HG03045 (cell line): ENCODE data around the gene IRS1.

Experiments used
- ATAC-seq: cut with Tn5 transposase; IDR thresholded peaks from one replicate; pipeline ENCODE4 v1.9.1; 2021; ENCODE audit warnings: mild to moderate bottlenecking, moderate library complexity; ENCODE audit not compliant: unreplicated experiment

Gene IRS1

GRCh38 chr2:226791056-226791486 is 8.5 kb downstream of the IRS1 start:
- peak; percentile 56 for ATAC-seq

DNA sequence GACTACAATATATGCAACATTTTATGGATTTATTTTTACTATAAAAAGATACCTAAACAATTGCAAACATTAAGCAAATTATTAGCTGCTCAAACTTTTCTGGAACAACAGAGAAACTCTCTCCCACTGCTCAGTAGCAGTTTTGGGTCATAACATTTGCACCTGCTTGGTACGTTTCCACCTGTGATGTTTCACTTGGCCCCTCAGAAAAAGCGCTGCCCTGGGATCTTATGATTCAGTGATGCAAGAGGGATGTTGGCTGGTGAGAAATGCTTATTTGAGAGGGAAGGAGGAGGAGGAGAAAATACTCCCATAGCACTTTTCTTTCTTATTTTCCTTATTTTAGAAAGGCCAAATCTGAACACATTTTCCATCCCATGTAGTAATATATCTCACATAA is 9.2 kb downstream of the IRS1 start:
- ATAC-seq: no peak

- no peak for ATAC-seq
These were observed 9.6 kb downstream of the IRS1 start for GRCh38 chr2:226790011-226790410.

GRCh38 chr2:226788881-226789490 is 10.6 kb downstream of the IRS1 start:
- no peak for ATAC-seq

DNA sequence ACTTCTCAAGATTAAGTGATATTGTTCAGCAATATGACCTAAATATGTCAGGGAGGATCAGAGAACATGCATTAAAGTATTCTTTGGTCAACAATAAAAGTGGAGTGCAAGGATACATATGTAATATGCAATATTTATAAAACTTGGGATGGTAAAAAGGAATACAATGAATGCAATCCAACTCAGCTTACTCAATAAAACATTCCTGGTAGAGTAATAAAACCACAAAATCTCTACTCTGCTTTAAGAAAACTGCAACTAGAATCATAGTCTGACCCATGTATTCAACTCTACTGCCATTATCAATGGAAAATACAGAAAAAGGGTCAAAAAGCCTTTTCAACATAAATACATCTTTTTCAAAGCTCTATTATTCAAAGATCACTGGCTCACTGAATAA is 11.6 kb downstream of the IRS1 start:
- ATAC-seq: no peak

DNA sequence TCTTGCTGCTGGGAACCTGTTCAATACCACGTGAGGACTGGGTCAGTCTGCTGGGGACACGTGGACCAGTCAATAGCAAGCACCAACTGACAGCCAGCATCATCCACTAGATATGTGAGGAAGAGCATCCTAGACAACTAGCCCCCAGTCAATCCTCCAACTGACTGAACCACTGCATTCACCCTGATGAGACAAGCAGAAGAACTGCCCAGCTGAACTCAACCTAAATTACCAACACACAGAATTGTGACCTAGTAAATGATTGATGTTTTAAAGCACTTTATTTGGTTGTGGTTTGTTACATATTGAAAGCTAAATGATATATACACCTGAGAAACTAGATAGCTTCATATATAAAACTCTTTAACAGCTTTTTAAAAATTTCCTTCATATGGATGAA is 15.7 kb downstream of the IRS1 start:
- no peak for ATAC-seq

GRCh38 chr2:226782092-226782713 is 17.4 kb downstream of the IRS1 start:
- no peak for ATAC-seq

GRCh38 chr2:226780431-226780830 is 19.2 kb downstream of the IRS1 start:
- no peak for ATAC-seq

- no peak for ATAC-seq
These were observed 22.0 kb downstream of the IRS1 start for GRCh38 chr2:226777611-226778010.

DNA sequence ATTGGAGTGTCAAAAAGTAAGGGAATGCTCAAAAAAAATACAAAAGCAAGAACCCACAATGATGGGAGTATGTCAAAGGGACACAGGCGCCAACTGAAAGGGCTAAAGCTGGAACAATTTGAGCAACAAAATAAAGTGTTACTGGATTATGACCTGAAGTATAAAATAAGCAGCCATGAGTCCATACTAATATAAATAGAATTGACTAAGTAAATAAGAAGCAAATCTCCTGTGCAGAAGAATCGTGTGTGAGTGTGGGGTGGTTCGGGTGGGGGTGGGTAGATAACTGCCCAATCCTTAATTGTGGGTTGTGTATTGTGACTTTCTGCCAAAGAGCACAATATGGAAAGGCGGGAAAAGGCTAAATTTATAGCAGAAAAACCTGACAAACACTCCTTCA is 23.5 kb downstream of the IRS1 start:
- ATAC-seq: no peak

DNA sequence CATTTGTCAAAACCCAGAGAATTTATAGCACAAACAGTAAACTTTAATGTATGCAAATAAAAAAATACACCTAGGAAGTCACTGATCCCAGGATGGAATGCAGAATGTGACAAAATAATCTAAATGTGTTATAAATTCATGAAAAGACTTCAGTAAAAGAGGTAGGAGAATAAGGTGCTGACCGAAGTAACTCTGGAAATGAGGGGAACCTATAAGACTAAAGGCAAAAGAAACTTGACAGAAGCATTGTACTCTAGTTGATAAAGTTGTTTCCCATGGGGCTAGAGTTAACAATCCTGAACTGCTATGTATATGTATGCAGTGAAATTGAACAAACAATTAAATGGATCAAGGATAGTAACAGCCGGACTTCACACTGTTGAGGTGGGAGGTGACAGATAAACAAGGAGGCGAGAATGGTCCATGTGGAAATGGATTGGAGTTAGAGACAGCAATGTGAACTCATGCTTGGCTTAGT is 24.5 kb downstream of the IRS1 start:
- ATAC-seq: no peak

GRCh38 chr2:226773291-226773690 is 26.3 kb downstream of the IRS1 start:
- ATAC-seq: peak; percentile 25

GRCh38 chr2:226772389-226773179 is 27.0 kb downstream of the IRS1 start:
- peak; percentile 97 for ATAC-seq

GRCh38 chr2:226771067-226771466 is 28.6 kb downstream of the IRS1 start:
- no peak for ATAC-seq

GRCh38 chr2:226767056-226767813 is 32.4 kb downstream of the IRS1 start:
- ATAC-seq: no peak

- no peak for ATAC-seq
These were observed 33.1 kb downstream of the IRS1 start for GRCh38 chr2:226766352-226767055.

- ATAC-seq: no peak
These were observed 36.3 kb downstream of the IRS1 start for GRCh38 chr2:226763320-226763719.

- ATAC-seq: no peak
These were observed 38.4 kb downstream of the IRS1 start for GRCh38 chr2:226761195-226761583.

DNA sequence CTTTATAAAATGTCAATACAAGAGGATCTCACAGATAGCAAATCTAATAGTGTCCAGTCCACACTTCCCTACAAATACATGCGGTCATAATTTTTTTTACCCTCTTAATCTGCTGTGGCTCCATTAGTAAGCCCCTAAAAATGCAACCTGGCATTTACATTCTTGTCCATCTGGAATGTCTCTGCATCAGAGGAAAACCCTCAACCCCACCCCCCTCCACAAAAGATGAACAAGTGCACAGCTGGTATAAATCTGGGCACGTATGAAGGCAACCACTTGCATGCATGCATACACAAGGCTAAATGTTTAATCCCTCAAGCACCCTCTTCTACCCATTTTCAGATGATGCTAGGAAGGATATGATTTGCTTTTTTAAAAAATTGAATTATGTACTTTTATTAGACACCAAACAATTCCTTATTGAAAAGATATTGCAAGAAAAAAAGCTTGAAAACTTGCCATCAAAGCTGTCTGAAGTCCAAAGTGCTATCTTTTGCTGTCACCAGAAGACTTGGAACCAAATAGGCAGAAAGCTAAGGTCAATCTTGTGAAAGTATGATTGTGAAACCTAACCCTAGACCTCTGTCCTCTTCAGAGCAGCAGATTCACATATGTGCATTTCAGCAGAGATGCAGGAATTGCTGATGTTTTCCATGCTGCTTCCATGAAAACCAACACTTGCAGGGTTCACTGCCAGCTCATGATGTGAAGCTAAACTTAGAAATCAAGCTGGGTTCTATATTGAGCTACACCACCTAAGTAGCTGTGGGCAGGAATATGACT is 39.0 kb downstream of the IRS1 start:
- no peak for ATAC-seq

DNA sequence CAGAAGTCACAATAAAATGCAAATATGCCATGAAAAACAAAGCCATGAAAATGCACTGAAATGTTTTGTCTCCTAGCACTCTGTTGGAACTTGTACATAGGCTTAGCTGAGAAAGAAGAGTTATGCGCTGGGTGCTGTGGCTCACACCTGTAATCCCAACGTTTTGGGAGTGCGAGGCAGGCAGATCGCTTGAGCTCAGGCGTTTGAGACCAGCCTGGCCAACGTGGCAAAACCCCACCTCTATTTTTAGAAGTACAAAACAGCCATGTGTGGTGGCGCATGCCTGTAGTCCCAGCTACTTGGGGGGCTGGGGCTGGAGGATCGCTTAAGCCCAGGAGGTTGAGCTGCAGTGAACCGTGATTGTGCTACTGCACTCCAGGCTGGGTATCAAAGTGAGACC is 39.9 kb downstream of the IRS1 start:
- no peak for ATAC-seq
